HL-60 (cell line): ENCODE results near the gene WEE2.

Source experiments
- CTCF ChIP-seq: IDR thresholded peaks from one replicate; pipeline ENCODE4 v1.5.1; 2011; ENCODE audit warnings: low read length, control low read depth, inconsistent platforms; ENCODE audit not compliant: insufficient read depth
- GABPA ChIP-seq: IDR thresholded peaks from 2 replicates; pipeline ENCODE4 v1.6.1; 2012; ENCODE audit warnings: low read depth
- POLR2AphosphoS5 ChIP-seq: IDR thresholded peaks from 2 replicates; pipeline ENCODE4 v1.6.1; 2012; ENCODE audit warnings: low read depth
- REST ChIP-seq: IDR thresholded peaks from 2 replicates; pipeline ENCODE4 v1.6.1; 2012; ENCODE audit warnings: low read depth; ENCODE audit not compliant: insufficient replicate concordance
- SPI1 ChIP-seq: IDR thresholded peaks from 2 replicates; pipeline ENCODE4 v1.6.1; 2012; ENCODE audit warnings: low read depth, mild to moderate bottlenecking, borderline replicate concordance

GRCh38 chr7:141729020-141729419 lies 20.9 kb downstream of the WEE2 start:
- TF ChIP-seq CTCF, result no peak
- no peak for TF ChIP-seq REST
- TF ChIP-seq SPI1, result no peak
- no peak for TF ChIP-seq POLR2AphosphoS5
- no peak for TF ChIP-seq GABPA
